IPS DF 4.7 (cell line): ENCODE data around the gene ADAMTS16.

Source experiments
- DNase-seq: peaks from one replicate; pipeline ENCODE4 v3.0.0-alpha.2; 2013; ENCODE audit warnings: low spot score; ENCODE audit errors: extremely low read depth

Gene ADAMTS16

DNA sequence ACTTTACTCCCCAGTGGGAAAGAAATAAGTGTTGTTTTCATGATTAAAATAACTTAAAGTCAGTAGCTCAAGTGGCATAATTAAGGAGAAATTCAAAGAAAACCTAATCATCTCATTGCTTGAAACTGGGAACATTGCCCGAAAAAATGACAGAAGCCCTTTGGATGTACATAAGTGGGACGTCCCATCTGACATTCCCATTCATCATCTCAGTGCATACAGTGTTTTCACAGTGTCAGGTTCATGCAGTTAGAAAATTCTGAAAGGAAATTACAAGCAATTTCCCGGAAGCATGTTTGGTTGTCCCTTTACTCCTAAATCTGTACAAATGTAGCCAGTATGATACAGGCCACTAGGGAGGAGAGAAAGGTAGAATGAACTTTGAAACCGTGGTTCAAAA is 95.6 kb downstream of the ADAMTS16 start:
- no peak for DNase-seq

DNA sequence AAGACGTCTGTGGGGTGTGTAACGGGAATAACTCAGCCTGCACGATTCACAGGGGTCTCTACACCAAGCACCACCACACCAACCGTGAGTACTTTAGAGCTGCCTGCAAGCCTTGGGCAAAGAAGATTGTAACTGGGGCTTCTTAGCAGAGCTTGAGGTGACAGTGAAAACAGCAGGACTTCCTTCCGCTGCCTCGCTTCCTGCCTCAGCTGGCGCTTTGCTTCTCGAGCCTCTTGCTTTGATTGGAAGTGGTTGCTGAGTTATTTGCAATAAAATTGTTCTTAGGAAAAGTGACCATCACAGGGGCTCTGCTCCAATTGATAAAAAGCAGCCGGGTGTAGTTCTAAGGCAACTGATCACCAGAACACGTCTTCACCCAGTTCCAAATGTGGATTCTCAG is 99.1 kb downstream of the ADAMTS16 start:
- DNase-seq = no peak

- no peak for DNase-seq
Measured at GRCh38 chr5:5240234-5240633, 100.1 kb downstream of the ADAMTS16 start.

DNA sequence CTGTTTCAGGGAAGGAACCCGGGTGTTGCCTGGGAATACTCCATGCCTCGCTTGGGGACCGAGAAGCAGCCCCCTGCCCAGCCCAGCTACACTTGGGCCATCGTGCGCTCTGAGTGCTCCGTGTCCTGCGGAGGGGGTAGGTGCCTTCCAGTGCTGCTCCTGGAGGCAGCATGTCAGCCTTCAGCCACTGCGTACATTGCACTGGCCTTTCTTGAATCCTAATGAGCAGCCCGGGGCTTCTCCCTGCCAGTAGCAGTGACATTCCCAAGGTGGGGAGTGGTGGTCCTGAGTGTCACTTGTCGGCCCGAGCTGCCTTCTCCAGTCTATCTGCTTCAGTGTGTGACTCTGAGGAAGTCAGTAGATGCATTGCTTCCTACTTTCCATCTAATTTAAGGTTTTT is 101.9 kb downstream of the ADAMTS16 start:
- DNase-seq = no peak

GRCh38 chr5:5246736-5247135 is 106.6 kb downstream of the ADAMTS16 start:
- no peak for DNase-seq

DNA sequence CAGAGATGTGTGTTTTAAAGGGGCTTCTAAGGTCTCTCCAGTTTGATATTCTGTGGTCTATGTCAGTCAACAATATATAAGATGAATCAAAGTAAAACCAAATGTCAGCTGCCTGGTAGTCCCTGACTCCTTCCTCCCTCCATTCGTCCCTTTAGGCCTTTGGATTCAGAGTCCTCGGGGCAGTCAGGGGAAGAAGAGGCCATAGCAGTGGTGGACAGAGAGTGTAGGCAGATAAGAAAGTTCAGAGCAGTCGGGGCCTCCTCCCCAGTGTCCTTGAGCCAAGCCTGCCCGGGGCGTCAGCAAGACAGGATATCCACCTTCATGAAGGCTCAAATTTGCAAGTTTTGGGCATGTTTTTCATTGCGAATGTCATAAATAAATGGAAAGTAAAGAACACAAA is 110.6 kb downstream of the ADAMTS16 start:
- DNase-seq = no peak

GRCh38 chr5:5252106-5252505 is 112.0 kb downstream of the ADAMTS16 start:
- no peak for DNase-seq

DNA sequence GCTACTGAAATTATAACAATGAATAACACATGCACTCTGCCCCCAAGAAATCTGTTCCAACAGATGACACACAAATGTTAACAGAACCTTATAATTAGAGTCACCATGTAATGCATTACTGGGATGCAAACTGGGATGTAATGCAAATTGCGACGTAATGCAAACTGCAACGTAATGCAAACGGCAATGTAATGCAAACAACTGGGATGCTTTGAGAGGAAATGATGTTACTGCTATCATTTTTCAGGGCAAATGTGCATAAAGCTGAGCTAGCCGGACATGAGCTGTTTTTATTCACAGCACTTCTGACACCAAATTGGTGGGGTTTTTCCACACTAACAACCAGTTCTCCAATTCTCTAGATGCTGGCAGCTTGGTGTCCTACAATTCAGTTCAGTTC is 117.2 kb downstream of the ADAMTS16 start:
- no peak for DNase-seq

- DNase-seq = no peak
Measured at GRCh38 chr5:5258564-5258963, 118.4 kb downstream of the ADAMTS16 start.

GRCh38 chr5:5264727-5265126 is 124.6 kb downstream of the ADAMTS16 start:
- no peak for DNase-seq

GRCh38 chr5:5266297-5266696 is 126.2 kb downstream of the ADAMTS16 start:
- DNase-seq = no peak

GRCh38 chr5:5270161-5270560 is 130.0 kb downstream of the ADAMTS16 start:
- no peak for DNase-seq

DNA sequence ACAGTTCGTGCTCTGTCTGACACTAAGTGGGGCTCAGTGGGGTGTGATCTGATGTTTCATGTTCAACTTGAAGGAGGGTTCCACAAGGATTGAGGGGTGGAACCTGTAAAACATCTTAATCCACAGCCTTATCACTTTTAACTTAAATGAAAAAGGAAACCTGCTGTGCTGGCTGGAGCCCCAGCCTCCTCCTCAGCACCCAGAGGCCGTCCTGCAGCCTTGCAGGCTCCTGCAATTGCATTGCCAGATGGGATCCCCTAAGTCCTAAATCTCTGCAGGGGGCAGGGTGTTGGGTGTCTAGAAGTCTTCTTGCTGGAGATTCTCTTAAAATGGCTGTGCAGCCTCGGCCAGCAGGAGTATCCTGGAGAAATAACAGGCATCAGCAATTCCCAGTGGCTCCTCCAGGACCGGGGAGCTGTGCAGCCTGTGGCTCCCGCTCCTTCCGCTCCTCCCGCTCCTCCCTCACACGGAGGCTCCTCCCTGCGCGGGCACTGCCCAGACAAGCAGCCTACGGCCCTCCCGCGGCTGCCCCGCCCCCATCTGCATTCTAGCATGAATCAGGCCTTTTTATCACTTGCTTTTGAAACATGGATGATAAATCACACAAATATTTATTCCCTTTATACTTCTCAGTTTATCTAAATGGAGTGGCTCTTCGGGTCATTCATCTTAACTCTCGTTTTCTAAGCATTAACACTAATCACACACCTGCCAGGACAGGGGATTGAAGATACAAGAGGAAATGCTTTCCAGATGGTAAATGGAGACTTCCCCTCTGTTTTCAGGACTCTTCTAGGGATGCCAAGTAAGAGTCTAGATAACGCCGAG is 131.0 kb downstream of the ADAMTS16 start:
- DNase-seq = peak; percentile 19

- no peak for DNase-seq
Measured at GRCh38 chr5:5271786-5272321, 131.7 kb downstream of the ADAMTS16 start.

DNA sequence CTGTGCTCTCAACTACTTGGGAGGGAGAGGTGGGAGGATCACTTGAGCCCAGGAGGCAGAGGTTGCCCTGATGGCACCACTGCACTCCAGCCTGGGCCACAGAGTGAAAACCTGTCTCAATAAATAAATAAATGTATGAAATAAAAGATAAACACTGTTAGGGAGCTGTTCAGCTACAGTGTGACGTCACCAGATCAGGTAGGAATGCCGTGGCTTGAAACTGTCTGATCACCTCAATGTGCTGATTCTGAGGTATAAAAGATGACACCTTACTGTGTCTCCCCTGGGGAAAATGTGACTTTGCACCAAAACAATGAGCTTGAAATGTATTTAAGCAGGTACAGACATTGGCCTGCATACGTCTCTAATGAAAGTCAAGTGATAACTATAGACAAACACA is 133.3 kb downstream of the ADAMTS16 start:
- DNase-seq = no peak

GRCh38 chr5:5273976-5274375 is 133.8 kb downstream of the ADAMTS16 start:
- no peak for DNase-seq

GRCh38 chr5:5275211-5275610 is 135.1 kb downstream of the ADAMTS16 start:
- DNase-seq = no peak

DNA sequence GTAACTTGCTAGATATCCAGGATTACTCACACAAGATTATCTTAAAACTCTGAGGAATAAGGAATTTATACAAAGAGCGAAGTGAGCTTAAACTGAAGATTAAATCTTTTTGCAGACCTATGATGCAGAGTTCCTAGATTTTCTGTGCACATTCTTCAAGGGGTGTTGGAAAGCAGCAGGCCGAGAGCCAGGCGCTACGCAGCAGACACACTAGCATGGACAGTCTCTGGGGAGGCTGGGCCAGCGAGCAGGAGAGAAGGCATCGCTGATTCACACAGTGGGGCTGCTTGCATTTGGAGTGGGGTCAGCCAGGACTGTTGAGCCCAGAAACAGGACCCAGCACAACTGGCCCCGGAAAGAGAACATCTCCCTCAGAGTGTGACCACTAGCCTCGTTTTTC is 136.3 kb downstream of the ADAMTS16 start:
- DNase-seq = no peak

DNA sequence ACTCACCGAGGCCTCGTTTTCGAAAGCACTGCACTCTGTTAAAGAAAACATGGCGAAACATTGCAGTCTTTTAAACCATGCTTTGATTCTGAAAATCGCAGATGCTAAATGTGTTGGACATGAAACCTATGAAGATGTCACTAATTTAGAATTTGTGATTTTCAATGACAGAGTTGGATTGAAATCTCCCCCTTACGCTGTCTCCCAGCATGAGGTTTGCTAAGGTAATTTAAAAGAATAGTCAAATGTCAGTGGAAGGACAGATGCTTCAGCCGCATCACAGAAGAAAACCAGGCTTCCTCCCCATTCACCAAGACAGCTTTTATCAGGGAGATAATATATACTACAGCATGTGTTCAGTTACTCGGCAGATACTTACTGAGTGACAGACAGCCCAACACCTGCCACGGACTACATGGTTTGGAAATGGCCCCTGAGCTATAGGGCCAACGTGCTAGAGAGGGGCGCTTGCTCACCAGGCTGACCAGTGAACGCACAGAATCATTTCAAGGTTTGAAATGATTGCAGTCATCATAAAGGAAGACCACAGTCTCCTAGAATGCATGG is 136.9 kb downstream of the ADAMTS16 start:
- DNase-seq = no peak

- no peak for DNase-seq
Measured at GRCh38 chr5:5278201-5278814, 138.2 kb downstream of the ADAMTS16 start.

GRCh38 chr5:5278815-5279381 is 138.8 kb downstream of the ADAMTS16 start:
- no peak for DNase-seq

GRCh38 chr5:5285906-5286305 is 145.8 kb downstream of the ADAMTS16 start:
- no peak for DNase-seq
